Neural cell (in vitro differentiated cells): Measurements from ENCODE around the gene MYBPC3. TPM values are rescaled to one million over a fixed set of nuclear protein-coding genes. Genes with fewer than 3 reads are reported as not detected.

Experiments
- H2AFZ ChIP-seq: fragments of 200-600, 300-800 bp; sonication (generic), shearing (Covaris generic); 2 replicates; pipeline ENCODE4 v1.6.0; 2014; ENCODE audit warnings: low read depth, mild to moderate bottlenecking, antibody characterized with exemption, low read length, moderate library complexity
- H3F3A ChIP-seq: fragments of 200-600 bp; shearing (Covaris generic); 2 replicates; pipeline ENCODE4 v1.6.1; 2016; ENCODE audit warnings: mild to moderate bottlenecking, moderate library complexity, mixed read lengths, antibody characterized with exemption, low read length; ENCODE audit not compliant: insufficient read depth, poor library complexity, severe bottlenecking
- H3K27ac ChIP-seq: fragments of 200-600, 300-800 bp; sonication (generic), shearing (Covaris generic); 2 replicates; pipeline ENCODE4 v1.5.1; 2014; ENCODE audit warnings: mild to moderate bottlenecking, low read length, moderate library complexity
- H3K27me3 ChIP-seq: fragments of 300-800, 200-600 bp; sonication (generic), shearing (Covaris generic); 2 replicates; pipeline ENCODE4 v1.6.0; 2014; ENCODE audit warnings: mild to moderate bottlenecking, low read depth, low read length, moderate library complexity; ENCODE audit not compliant: insufficient read depth
- H3K36me3 ChIP-seq: fragments of 300-800, 200-600 bp; sonication (generic), shearing (Covaris generic); 2 replicates; pipeline ENCODE4 v1.5.1; 2014; ENCODE audit warnings: mild to moderate bottlenecking, antibody characterized with exemption, low read length, moderate library complexity; ENCODE audit not compliant: insufficient read depth
- H3K4me2 ChIP-seq: fragments of 300-800, 200-600 bp; sonication (generic), shearing (Covaris generic); 2 replicates; pipeline ENCODE4 v1.6.0; 2014; ENCODE audit warnings: mild to moderate bottlenecking, low read length
- H3K4me3 ChIP-seq: fragments of 300-800, 200-600 bp; sonication (generic), shearing (Covaris generic); 2 replicates; pipeline ENCODE4 v1.5.1; 2014; ENCODE audit warnings: mild to moderate bottlenecking, low read length, moderate library complexity
- H3K79me2 ChIP-seq: fragments of 200-600 bp; shearing (Covaris generic); replicated peaks from 2 replicates; pipeline ENCODE4 v1.6.0; 2014; ENCODE audit warnings: mild to moderate bottlenecking, low read length, moderate library complexity; ENCODE audit not compliant: insufficient read depth
- H3K9ac ChIP-seq: fragments of 300-800, 200-600 bp; sonication (generic), shearing (Covaris generic); 2 replicates; pipeline ENCODE4 v1.6.1; 2016; ENCODE audit warnings: mild to moderate bottlenecking, low read length, mixed read lengths
- H3K9me2 ChIP-seq: fragments of 200-600 bp; shearing (Covaris generic); 2 replicates; pipeline ENCODE4 v1.6.1; 2016; ENCODE audit warnings: mild to moderate bottlenecking, low read length, mixed read lengths; ENCODE audit not compliant: insufficient read depth
- H3K9me3 ChIP-seq: fragments of 200-600, 300-800 bp; sonication (generic), shearing (Covaris generic); 2 replicates; pipeline ENCODE4 v1.6.1; 2016; ENCODE audit warnings: mild to moderate bottlenecking, mixed run types, low read length, moderate library complexity, mixed read lengths
- H4K20me1 ChIP-seq: fragments of 200-600 bp; shearing (Covaris generic); 2 replicates; pipeline ENCODE4 v1.6.1; 2016; ENCODE audit warnings: mild to moderate bottlenecking, mixed run types; ENCODE audit not compliant: insufficient read depth
- EP300 ChIP-seq: fragments of 450-650 bp; conservative IDR thresholded peaks from 2 replicates; pipeline ENCODE4 v1.6.1; 2014; ENCODE audit warnings: antibody characterized with exemption, mild to moderate bottlenecking, moderate library complexity; ENCODE audit not compliant: poor library complexity, severe bottlenecking
- EZH2 ChIP-seq: fragments of 200-600, 300-800 bp; shearing (Covaris generic), sonication (generic); IDR thresholded peaks from 2 replicates; pipeline ENCODE4 v1.6.1; 2014; ENCODE audit warnings: antibody characterized with exemption, low read length, borderline replicate concordance, mild to moderate bottlenecking; ENCODE audit not compliant: insufficient read depth, poor library complexity, severe bottlenecking
- MXI1 ChIP-seq: fragments of 450-650 bp; conservative IDR thresholded peaks from 2 replicates; pipeline ENCODE4 v1.6.1; 2014; ENCODE audit warnings: antibody characterized with exemption, mild to moderate bottlenecking; ENCODE audit not compliant: poor library complexity, severe bottlenecking
- POLR2AphosphoS5 ChIP-seq: IDR thresholded peaks from 2 replicates; pipeline ENCODE4 v1.6.1; 2012
- RAD21 ChIP-seq: fragments of 450-650 bp; conservative IDR thresholded peaks from 2 replicates; pipeline ENCODE4 v1.6.1; 2014; ENCODE audit warnings: antibody characterized with exemption, mild to moderate bottlenecking, moderate library complexity
- SMC3 ChIP-seq: fragments of 450-650 bp; conservative IDR thresholded peaks from 2 replicates; pipeline ENCODE4 v1.6.1; 2014; ENCODE audit warnings: antibody characterized with exemption, mild to moderate bottlenecking, moderate library complexity; ENCODE audit not compliant: poor library complexity
- TAF1 ChIP-seq: IDR thresholded peaks from 2 replicates; pipeline ENCODE4 v1.6.1; 2012; ENCODE audit warnings: low read depth
- polyA plus RNA-seq: library from polyadenylated mRNA; depleted of rRNA; stranded (reverse); fragments of >200 nt; gene quantifications from 2 replicates; pipeline ENCODE4 v1.2.3, GENCODE V29; 2014
- TF ChIP-seq, protein P1 (sequence below): IDR thresholded peaks from 2 replicates; pipeline ENCODE4 v1.6.1; 2012; ENCODE audit warnings: borderline replicate concordance
- TF ChIP-seq, protein P2 (sequence below): fragments of 450-650 bp; IDR thresholded peaks from 2 replicates; pipeline ENCODE4 v1.5.1; 2014; ENCODE audit warnings: antibody characterized with exemption, mild to moderate bottlenecking, moderate library complexity; ENCODE audit not compliant: poor library complexity, severe bottlenecking

MYBPC3 gene
- polyA plus RNA-seq, 1 donor from 2014 or later = not detected

DNA sequence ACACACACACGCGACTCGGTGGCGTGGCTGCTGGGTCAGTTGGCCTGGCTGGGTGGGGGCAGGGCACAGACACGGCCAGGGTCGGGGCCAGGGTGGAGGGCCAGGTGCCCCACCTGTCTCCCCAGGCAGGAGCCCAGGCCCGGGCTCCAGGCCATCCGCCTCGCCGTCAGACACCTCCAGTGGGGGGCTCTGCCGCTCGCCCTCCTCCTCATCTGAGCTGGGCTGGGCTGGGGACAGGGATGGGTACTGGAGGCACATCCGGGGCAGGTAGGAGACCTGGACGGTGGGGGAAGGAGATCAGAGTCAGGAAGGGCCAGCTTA is 6.2 kb upstream of the MYBPC3 start:
- TF ChIP-seq EP300 = no peak
- no peak for TF ChIP-seq POLR2AphosphoS5
- TF ChIP-seq EZH2 = no peak
- H3K9ac ChIP-seq = no peak overlapping the region

DNA sequence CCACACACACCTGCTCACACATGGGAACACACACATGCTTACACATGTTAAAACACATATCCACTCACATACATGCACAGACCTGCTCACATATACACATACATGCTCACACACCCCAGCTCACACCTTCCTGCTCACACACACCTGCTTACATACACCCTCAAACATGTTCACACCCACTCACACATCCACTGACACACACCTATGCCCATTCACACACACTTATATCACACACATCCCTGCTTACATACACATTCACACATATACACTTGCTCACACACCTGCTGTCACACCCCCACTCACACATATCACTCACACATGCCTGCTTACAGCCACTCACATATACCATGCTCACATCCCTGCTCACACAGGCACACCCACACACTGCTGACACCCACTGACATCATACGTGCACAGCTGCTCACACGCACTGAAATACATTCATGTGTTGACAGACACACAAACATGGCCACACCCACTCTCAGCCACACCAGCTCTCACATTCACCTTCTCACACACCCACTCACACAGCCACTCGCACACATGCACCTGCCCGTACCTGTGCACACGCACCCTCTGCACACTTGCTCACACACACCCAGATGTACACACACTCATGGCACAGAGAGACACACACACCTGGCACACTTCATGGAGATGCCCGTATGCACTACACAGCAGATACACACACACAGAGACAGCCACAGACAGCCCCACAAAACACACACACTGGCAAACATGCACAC is 5.7 kb upstream of the MYBPC3 start:
- H3K4me3 ChIP-seq = no peak overlapping the region
- H3K27ac ChIP-seq = no peak overlapping the region
- H2AFZ ChIP-seq = no peak overlapping the region
- no peaks in the 10 kb centered on the region for H3K9me3 ChIP-seq
- H3K4me2 ChIP-seq = no peak overlapping the region
- H3K27me3 ChIP-seq = no peaks in the 10 kb centered on the region
- no peaks in the 10 kb centered on the region for H3F3A ChIP-seq
- no peaks in the 10 kb centered on the region for H3K36me3 ChIP-seq
- H3K79me2 ChIP-seq = no peaks in the 10 kb centered on the region
- TF ChIP-seq, protein P1, sequence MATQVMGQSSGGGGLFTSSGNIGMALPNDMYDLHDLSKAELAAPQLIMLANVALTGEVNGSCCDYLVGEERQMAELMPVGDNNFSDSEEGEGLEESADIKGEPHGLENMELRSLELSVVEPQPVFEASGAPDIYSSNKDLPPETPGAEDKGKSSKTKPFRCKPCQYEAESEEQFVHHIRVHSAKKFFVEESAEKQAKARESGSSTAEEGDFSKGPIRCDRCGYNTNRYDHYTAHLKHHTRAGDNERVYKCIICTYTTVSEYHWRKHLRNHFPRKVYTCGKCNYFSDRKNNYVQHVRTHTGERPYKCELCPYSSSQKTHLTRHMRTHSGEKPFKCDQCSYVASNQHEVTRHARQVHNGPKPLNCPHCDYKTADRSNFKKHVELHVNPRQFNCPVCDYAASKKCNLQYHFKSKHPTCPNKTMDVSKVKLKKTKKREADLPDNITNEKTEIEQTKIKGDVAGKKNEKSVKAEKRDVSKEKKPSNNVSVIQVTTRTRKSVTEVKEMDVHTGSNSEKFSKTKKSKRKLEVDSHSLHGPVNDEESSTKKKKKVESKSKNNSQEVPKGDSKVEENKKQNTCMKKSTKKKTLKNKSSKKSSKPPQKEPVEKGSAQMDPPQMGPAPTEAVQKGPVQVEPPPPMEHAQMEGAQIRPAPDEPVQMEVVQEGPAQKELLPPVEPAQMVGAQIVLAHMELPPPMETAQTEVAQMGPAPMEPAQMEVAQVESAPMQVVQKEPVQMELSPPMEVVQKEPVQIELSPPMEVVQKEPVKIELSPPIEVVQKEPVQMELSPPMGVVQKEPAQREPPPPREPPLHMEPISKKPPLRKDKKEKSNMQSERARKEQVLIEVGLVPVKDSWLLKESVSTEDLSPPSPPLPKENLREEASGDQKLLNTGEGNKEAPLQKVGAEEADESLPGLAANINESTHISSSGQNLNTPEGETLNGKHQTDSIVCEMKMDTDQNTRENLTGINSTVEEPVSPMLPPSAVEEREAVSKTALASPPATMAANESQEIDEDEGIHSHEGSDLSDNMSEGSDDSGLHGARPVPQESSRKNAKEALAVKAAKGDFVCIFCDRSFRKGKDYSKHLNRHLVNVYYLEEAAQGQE = no peak
- no peak for TF ChIP-seq MXI1
- no peak for TF ChIP-seq SMC3
- no peak for TF ChIP-seq TAF1
- TF ChIP-seq RAD21 = no peak
- no peak for TF ChIP-seq EP300
- no peak for TF ChIP-seq POLR2AphosphoS5
- no peak for TF ChIP-seq EZH2
- TF ChIP-seq, protein P2, sequence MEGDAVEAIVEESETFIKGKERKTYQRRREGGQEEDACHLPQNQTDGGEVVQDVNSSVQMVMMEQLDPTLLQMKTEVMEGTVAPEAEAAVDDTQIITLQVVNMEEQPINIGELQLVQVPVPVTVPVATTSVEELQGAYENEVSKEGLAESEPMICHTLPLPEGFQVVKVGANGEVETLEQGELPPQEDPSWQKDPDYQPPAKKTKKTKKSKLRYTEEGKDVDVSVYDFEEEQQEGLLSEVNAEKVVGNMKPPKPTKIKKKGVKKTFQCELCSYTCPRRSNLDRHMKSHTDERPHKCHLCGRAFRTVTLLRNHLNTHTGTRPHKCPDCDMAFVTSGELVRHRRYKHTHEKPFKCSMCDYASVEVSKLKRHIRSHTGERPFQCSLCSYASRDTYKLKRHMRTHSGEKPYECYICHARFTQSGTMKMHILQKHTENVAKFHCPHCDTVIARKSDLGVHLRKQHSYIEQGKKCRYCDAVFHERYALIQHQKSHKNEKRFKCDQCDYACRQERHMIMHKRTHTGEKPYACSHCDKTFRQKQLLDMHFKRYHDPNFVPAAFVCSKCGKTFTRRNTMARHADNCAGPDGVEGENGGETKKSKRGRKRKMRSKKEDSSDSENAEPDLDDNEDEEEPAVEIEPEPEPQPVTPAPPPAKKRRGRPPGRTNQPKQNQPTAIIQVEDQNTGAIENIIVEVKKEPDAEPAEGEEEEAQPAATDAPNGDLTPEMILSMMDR = no peak
- H3K9me2 ChIP-seq = no peaks in the 10 kb centered on the region
- no peaks in the 10 kb centered on the region for H4K20me1 ChIP-seq
- H3K9ac ChIP-seq = no peak overlapping the region

More for the DNA sequence above, 6.2 kb upstream of the MYBPC3 start:
- no peaks in the 10 kb centered on the region for H3K27me3 ChIP-seq
- H3K9me2 ChIP-seq = no peaks in the 10 kb centered on the region
- no peak overlapping the region for H2AFZ ChIP-seq
- H3K4me3 ChIP-seq = no peak overlapping the region
- no peaks in the 10 kb centered on the region for H4K20me1 ChIP-seq
- H3F3A ChIP-seq = no peaks in the 10 kb centered on the region
- no peaks in the 10 kb centered on the region for H3K9me3 ChIP-seq
- no peak overlapping the region for H3K27ac ChIP-seq
- no peaks in the 10 kb centered on the region for H3K36me3 ChIP-seq
- no peak overlapping the region for H3K4me2 ChIP-seq
- no peaks in the 10 kb centered on the region for H3K79me2 ChIP-seq
